GM20000 (cell line): Measurements from ENCODE around the gene DTNA.

Experiments
- DNase-seq: peaks from one replicate; pipeline ENCODE4 v3.0.0; 2012; ENCODE audit warnings: low spot score
- CTCF ChIP-seq: IDR thresholded peaks from 2 replicates; pipeline ENCODE4 v1.5.1; 2012; ENCODE audit warnings: mild to moderate bottlenecking, control low read depth; ENCODE audit errors: extremely low read depth, missing control alignments

DTNA gene

GRCh38 chr18:34805878-34806351 lies 95.8 kb downstream of the DTNA start:
- TF ChIP-seq CTCF, result no peak
- no peak for DNase-seq

- no peak for TF ChIP-seq CTCF
- no peak for DNase-seq
Observed at GRCh38 chr18:34806527-34806926, 96.4 kb downstream of the DTNA start.

DNA sequence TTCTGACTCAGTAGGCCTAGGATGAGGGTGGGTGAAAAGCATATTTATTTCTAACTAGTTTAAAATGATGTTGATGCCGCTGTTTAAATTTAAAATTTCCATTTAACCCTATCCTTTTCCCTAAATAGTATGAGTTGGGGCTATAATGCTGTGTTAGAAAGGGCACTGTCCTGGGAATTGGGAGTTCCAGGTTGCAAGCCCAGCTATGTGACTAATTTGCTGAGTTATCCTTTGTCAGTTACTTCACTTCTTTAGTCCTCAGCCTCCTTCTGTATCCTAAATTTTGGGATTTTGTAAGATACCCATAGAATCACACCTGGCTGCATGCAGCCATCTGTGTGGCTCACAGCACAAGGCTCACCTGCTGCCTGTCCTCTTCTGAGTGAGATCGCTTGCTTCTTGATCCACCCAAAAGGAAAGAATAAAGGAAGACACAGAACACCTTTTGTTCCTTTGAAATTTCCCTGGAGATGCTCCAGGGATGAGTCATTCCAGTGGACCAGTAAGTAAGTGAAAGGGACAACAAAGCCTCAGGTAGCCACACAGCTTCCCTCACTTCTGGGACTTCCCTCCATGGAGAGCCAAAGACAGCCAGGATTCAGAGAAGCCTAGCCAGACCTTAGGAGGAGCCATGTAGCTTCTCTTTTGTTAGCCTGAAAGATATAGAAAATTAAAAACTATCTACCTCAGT lies 97.2 kb downstream of the DTNA start:
- DNase-seq, result no peak
- no peak for TF ChIP-seq CTCF

DNA sequence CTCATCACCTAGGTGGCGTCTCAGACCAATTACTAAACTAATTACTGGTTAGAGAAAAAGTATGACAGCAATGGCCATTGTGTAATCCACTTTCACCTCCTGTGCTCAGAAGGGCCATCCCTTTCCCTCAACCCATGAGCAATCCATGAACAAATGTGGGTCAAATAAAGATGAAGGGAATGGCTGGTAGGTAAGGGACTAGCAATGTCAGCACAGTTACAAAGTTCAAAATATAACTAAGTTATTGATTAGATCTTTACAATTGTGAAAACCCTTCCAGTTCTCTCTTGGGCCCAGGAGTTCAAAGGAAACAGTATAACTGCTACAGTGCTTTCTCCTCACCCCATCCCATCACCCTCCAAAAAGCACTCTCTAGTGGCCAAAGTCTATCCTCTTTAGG lies 98.3 kb downstream of the DTNA start:
- no peak for TF ChIP-seq CTCF
- DNase-seq, result no peak

DNA sequence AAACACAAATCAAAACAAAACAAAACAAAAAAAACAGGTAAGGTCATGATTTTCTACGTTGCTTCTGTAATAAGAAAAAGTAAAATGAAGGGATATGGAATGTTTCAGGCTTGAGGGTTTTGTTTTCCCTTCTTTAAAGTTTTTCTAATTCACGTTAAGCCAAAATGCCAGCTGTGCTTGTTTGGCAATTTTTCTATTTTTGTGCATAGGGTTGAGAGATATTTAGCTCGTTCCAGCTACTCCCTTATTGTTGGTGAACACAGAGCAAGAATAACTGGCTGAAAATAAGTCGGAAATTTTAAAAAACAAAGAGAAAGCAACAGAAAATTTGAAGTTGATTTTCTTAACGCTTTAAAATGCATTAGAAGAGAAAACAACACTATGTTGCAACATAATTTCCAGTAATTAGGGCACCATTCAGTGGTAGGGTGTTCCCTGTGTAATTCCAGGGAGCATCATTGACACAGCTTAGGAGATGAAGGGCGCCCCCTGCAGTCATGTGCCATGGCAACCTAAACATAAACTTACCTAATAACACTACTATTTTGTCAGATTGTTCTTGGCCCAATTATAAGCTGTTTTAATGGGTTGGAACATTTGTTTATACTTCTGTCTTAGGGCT lies 99.5 kb downstream of the DTNA start:
- peak; percentile 6 for TF ChIP-seq CTCF
- DNase-seq, result no peak

DNA sequence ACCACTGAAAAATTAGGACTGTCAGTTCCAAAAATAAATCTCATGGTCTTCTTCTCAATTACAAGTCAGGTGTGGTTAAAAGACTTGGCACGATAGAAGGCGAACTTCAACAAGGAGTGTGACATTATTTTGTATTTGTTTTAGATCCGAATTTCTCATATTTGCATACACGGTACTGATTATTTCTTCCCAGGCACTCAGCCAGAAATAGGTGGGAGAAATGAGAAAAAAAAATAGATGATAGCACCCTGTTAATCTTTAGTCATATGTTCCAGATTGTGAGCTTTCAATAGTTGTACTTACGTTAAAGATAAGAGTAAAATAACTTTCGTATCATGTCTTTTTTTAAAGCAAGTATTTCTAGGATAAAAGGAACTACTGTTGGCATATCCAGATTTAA lies 106.1 kb downstream of the DTNA start:
- TF ChIP-seq CTCF, result no peak
- DNase-seq, result no peak

DNA sequence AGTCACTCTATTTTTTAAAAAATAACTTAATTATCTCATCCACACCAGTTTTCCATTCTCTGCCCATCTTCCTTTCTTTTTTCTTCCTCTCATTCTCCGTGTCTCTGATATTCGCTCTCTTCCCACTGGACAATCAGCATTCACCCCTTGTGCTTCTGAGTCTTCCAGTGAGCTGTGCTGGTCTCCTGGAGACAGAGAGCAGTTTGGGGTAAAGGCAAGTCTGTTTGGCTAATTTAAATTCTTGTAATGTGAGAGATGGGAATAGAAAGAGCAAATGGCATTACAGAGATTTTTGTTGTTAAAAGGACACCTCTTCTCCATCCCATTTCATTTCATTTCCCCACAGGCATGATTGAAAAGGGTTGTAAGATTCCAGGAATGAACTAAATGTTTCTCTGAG lies 107.5 kb downstream of the DTNA start:
- no peak for DNase-seq
- no peak for TF ChIP-seq CTCF
